HG02623 (cell line): ENCODE results near the gene SLAIN2.

Source experiments
- ATAC-seq: cut with Tn5 transposase; IDR thresholded peaks from one replicate; pipeline ENCODE4 v1.9.1; 2021; ENCODE audit warnings: moderate library complexity; ENCODE audit not compliant: unreplicated experiment

Gene SLAIN2

GRCh38 chr4:48334236-48334635 lies 7.1 kb upstream of the SLAIN2 start:
- ATAC-seq, result no peak

GRCh38 chr4:48334900-48335384 lies 6.4 kb upstream of the SLAIN2 start:
- ATAC-seq, result no peak

GRCh38 chr4:48336146-48336870 lies 5.0 kb upstream of the SLAIN2 start:
- ATAC-seq, result no peak

- no peak for ATAC-seq
Measured at GRCh38 chr4:48337731-48338130, 3.6 kb upstream of the SLAIN2 start.

- no peak for ATAC-seq
Measured at GRCh38 chr4:48339642-48340041, 1.7 kb upstream of the SLAIN2 start.

GRCh38 chr4:48340276-48340964 lies 909 bp upstream of the SLAIN2 start:
- ATAC-seq, result peak; percentile 3

- ATAC-seq, result peak; percentile 11
Measured at GRCh38 chr4:48341776-48342605, 662 bp downstream of the SLAIN2 start.

- no peak for ATAC-seq
Measured at GRCh38 chr4:48342606-48342880, 1.2 kb downstream of the SLAIN2 start.

- ATAC-seq, result no peak
Measured at GRCh38 chr4:48343035-48343434, 1.7 kb downstream of the SLAIN2 start.

- ATAC-seq, result no peak
Measured at GRCh38 chr4:48343551-48343950, 2.2 kb downstream of the SLAIN2 start.

GRCh38 chr4:48345542-48345941 lies 4.2 kb downstream of the SLAIN2 start:
- no peak for ATAC-seq

- ATAC-seq, result no peak
Measured at GRCh38 chr4:48346594-48346993, 5.3 kb downstream of the SLAIN2 start.

- ATAC-seq, result no peak
Measured at GRCh38 chr4:48347282-48347921, 6.1 kb downstream of the SLAIN2 start.

GRCh38 chr4:48350871-48351270 lies 9.5 kb downstream of the SLAIN2 start:
- no peak for ATAC-seq

- no peak for ATAC-seq
Measured at GRCh38 chr4:48352793-48353192, 11.5 kb downstream of the SLAIN2 start.

GRCh38 chr4:48356355-48356754 lies 15.0 kb downstream of the SLAIN2 start:
- no peak for ATAC-seq

- ATAC-seq, result no peak
Measured at GRCh38 chr4:48360285-48361011, 19.1 kb downstream of the SLAIN2 start.

- ATAC-seq, result no peak
Measured at GRCh38 chr4:48361012-48361400, 19.7 kb downstream of the SLAIN2 start.

- no peak for ATAC-seq
Measured at GRCh38 chr4:48366611-48367010, 25.3 kb downstream of the SLAIN2 start.

GRCh38 chr4:48367016-48367415 lies 25.7 kb downstream of the SLAIN2 start:
- ATAC-seq, result no peak

GRCh38 chr4:48368389-48368788 lies 27.1 kb downstream of the SLAIN2 start:
- no peak for ATAC-seq
